Stimulated activated memory B cell treated with anti-CD40 and anti-IgM and Interleukin-4, amounts not matched to agents 10 μg/mL and 1 μg/mL and 100 μg/mL, for 72 hours (primary cell): ENCODE results near the gene BAIAP2.

ENCODE experiments used
- ATAC-seq: fragments of 150-1000 bp; cut with Tn5 transposase; 2 replicates; pipeline ENCODE4 v1.10.0; 2021
- H3K27ac Mint-ChIP-seq: one replicate; pipeline ENCODE4 v1.8.0; 2022; ENCODE audit warnings: mild to moderate bottlenecking, mixed read lengths
- H3K27me3 Mint-ChIP-seq: one replicate; pipeline ENCODE4 v1.8.0; 2022; ENCODE audit warnings: mixed read lengths
- H3K36me3 Mint-ChIP-seq: one replicate; pipeline ENCODE4 v1.8.0; 2022; ENCODE audit warnings: mixed read lengths
- H3K4me1 Mint-ChIP-seq: one replicate; pipeline ENCODE4 v1.8.0; 2022; ENCODE audit warnings: mixed read lengths
- H3K4me3 Mint-ChIP-seq: one replicate; pipeline ENCODE4 v1.8.0; 2022; ENCODE audit warnings: mild to moderate bottlenecking, moderate library complexity, mixed read lengths
- H3K9me3 Mint-ChIP-seq: one replicate; pipeline ENCODE4 v1.8.0; 2022; ENCODE audit warnings: mixed read lengths

The BAIAP2 gene

GRCh38 chr17:81036197-81036941, 1.4 kb downstream of the BAIAP2 start:
- no peak for ATAC-seq
- Mint-ChIP-seq H3K36me3 (no peaks in the 10 kb centered on the region), H3K9me3 (no peaks in the 10 kb centered on the region), H3K27me3 (peaks cover 93% of the 10 kb centered on the region), H3K4me1 (peaks cover 23% of the 10 kb centered on the region), H3K4me3 (peak overlapping the region; percentile 66), H3K27ac (no peak overlapping the region)

GRCh38 chr17:81037026-81037797, 2.3 kb downstream of the BAIAP2 start:
- Mint-ChIP-seq H3K4me3 (no peak overlapping the region), H3K4me1 (peaks cover 23% of the 10 kb centered on the region), H3K27ac (no peak overlapping the region), H3K36me3 (no peaks in the 10 kb centered on the region), H3K27me3 (peaks cover 90% of the 10 kb centered on the region), H3K9me3 (no peaks in the 10 kb centered on the region)
- ATAC-seq = no peak

GRCh38 chr17:81037798-81038733, 3.1 kb downstream of the BAIAP2 start:
- peaks cover 87% of the 10 kb centered on the region for H3K27me3 Mint-ChIP-seq
- no peak for ATAC-seq
- H3K4me1 Mint-ChIP-seq = peaks cover 21% of the 10 kb centered on the region
- no peak overlapping the region for H3K4me3 Mint-ChIP-seq
- H3K9me3 Mint-ChIP-seq = no peaks in the 10 kb centered on the region
- no peaks in the 10 kb centered on the region for H3K36me3 Mint-ChIP-seq
- no peak overlapping the region for H3K27ac Mint-ChIP-seq

GRCh38 chr17:81039096-81039495, 4.1 kb downstream of the BAIAP2 start:
- peaks cover 76% of the 10 kb centered on the region for H3K27me3 Mint-ChIP-seq
- H3K9me3 Mint-ChIP-seq = no peaks in the 10 kb centered on the region
- peaks cover 10% of the 10 kb centered on the region for H3K4me1 Mint-ChIP-seq
- no peaks in the 10 kb centered on the region for H3K36me3 Mint-ChIP-seq
- H3K27ac Mint-ChIP-seq = no peak overlapping the region
- H3K4me3 Mint-ChIP-seq = no peak overlapping the region
- ATAC-seq = no peak

GRCh38 chr17:81039854-81040758, 5.2 kb downstream of the BAIAP2 start:
- Mint-ChIP-seq H3K27ac (no peak overlapping the region), H3K4me3 (no peak overlapping the region), H3K9me3 (no peaks in the 10 kb centered on the region), H3K36me3 (no peaks in the 10 kb centered on the region), H3K4me1 (peaks cover 15% of the 10 kb centered on the region), H3K27me3 (peaks cover 79% of the 10 kb centered on the region)
- ATAC-seq = no peak

GRCh38 chr17:81040791-81041337, 5.9 kb downstream of the BAIAP2 start:
- Mint-ChIP-seq H3K36me3 (no peaks in the 10 kb centered on the region), H3K27ac (no peak overlapping the region), H3K4me1 (peaks cover 14% of the 10 kb centered on the region), H3K4me3 (no peak overlapping the region), H3K27me3 (peaks cover 81% of the 10 kb centered on the region), H3K9me3 (no peaks in the 10 kb centered on the region)
- peak; percentile 40 for ATAC-seq

GRCh38 chr17:81042606-81043005, 7.7 kb downstream of the BAIAP2 start:
- Mint-ChIP-seq H3K9me3 (no peaks in the 10 kb centered on the region), H3K36me3 (no peaks in the 10 kb centered on the region), H3K27me3 (peaks cover 81% of the 10 kb centered on the region), H3K4me1 (peaks cover 8% of the 10 kb centered on the region), H3K4me3 (no peak overlapping the region), H3K27ac (no peak overlapping the region)
- no peak for ATAC-seq

- H3K4me3 Mint-ChIP-seq = no peak overlapping the region
- H3K36me3 Mint-ChIP-seq = no peaks in the 10 kb centered on the region
- H3K27me3 Mint-ChIP-seq = peaks cover 76% of the 10 kb centered on the region
- peaks cover 8% of the 10 kb centered on the region for H3K4me1 Mint-ChIP-seq
- ATAC-seq = no peak
- no peak overlapping the region for H3K27ac Mint-ChIP-seq
- no peaks in the 10 kb centered on the region for H3K9me3 Mint-ChIP-seq
These were observed 8.4 kb downstream of the BAIAP2 start for GRCh38 chr17:81043319-81043724.

GRCh38 chr17:81043725-81044427, 8.9 kb downstream of the BAIAP2 start:
- Mint-ChIP-seq H3K4me3 (no peak overlapping the region), H3K9me3 (no peaks in the 10 kb centered on the region), H3K4me1 (peaks cover 13% of the 10 kb centered on the region), H3K27me3 (peaks cover 76% of the 10 kb centered on the region), H3K36me3 (no peaks in the 10 kb centered on the region), H3K27ac (no peak overlapping the region)
- no peak for ATAC-seq

- Mint-ChIP-seq H3K9me3 (no peaks in the 10 kb centered on the region), H3K4me3 (no peak overlapping the region), H3K4me1 (peaks cover 18% of the 10 kb centered on the region), H3K36me3 (no peaks in the 10 kb centered on the region), H3K27me3 (peaks cover 74% of the 10 kb centered on the region), H3K27ac (no peak overlapping the region)
- no peak for ATAC-seq
These were observed 9.4 kb downstream of the BAIAP2 start for GRCh38 chr17:81044428-81044763.

GRCh38 chr17:81044764-81045589, 10.0 kb downstream of the BAIAP2 start:
- no peak for ATAC-seq
- Mint-ChIP-seq H3K36me3 (no peaks in the 10 kb centered on the region), H3K4me3 (no peak overlapping the region), H3K27me3 (peaks cover 70% of the 10 kb centered on the region), H3K4me1 (peaks cover 24% of the 10 kb centered on the region), H3K9me3 (no peaks in the 10 kb centered on the region), H3K27ac (no peak overlapping the region)

- Mint-ChIP-seq H3K27me3 (peaks cover 63% of the 10 kb centered on the region), H3K27ac (no peak overlapping the region), H3K4me1 (peaks cover 31% of the 10 kb centered on the region), H3K4me3 (no peak overlapping the region), H3K36me3 (no peaks in the 10 kb centered on the region), H3K9me3 (no peaks in the 10 kb centered on the region)
- ATAC-seq = no peak
These were observed 10.7 kb downstream of the BAIAP2 start for GRCh38 chr17:81045590-81046095.
